ENCODE results near the gene SRGAP3.

Gene SRGAP3

DNA sequence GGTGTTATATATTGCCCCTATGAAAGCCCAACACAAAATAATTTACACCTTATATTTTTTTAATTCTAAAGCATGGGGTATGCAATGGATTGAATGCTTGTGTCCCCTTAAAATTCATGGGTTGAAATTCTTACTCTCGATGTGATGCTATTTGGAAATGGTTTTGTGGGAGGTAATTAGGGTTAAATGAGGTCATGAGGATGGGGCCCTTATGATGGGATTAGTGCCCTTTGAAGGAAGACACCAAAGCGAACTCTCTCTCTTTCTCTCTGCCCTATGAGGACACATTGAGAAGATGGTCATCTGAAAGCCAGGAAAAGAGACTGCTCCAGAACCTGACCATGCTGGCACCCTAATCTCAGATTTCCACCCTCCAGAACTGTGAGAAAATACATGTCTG is 7.6 kb upstream of the SRGAP3 start:
- TF ChIP-seq POU6F1 (CRISPR knock-in tag; IDR thresholded peaks at IDR 0.05; ENCODE audit: borderline replicate concordance, low read depth) (no peak), OSR1 (CRISPR knock-in tag; IDR thresholded peaks at IDR 0.05) (no peak), ZNF70 (CRISPR knock-in tag; IDR thresholded peaks at IDR 0.05) (no peak), ZFP30 (CRISPR knock-in tag; IDR thresholded peaks at IDR 0.05) (no peak), SNAI2 (CRISPR knock-in tag; IDR thresholded peaks at IDR 0.05) (no peak), ZFP3 (CRISPR knock-in tag; IDR thresholded peaks at IDR 0.05) (no peak), TCF4 (CRISPR knock-in tag; IDR thresholded peaks at IDR 0.05; ENCODE audit: borderline replicate concordance) (no peak), TSHZ2 (CRISPR knock-in tag; IDR thresholded peaks at IDR 0.05) (no peak), ZNF565 (CRISPR knock-in tag; conservative IDR thresholded peaks at IDR 0.05; ENCODE audit: low read depth) (no peak), PPARA (CRISPR knock-in tag; IDR thresholded peaks at IDR 0.05; ENCODE audit: borderline replicate concordance) (no peak), RARB (CRISPR knock-in tag; IDR thresholded peaks at IDR 0.05) (no peak), BACH2 (CRISPR knock-in tag; IDR thresholded peaks at IDR 0.05; ENCODE audit: borderline replicate concordance) (no peak), TOX (CRISPR knock-in tag; IDR thresholded peaks at IDR 0.05; ENCODE audit: borderline replicate concordance) (no peak), CSRNP3 (CRISPR knock-in tag; IDR thresholded peaks at IDR 0.05) (no peak), ESRRG (CRISPR knock-in tag; IDR thresholded peaks at IDR 0.05) (no peak), ARNTL (CRISPR knock-in tag; IDR thresholded peaks at IDR 0.05; ENCODE audit: borderline replicate concordance, low read depth) (no peak), GLIS3 (CRISPR knock-in tag; IDR thresholded peaks at IDR 0.05) (no peak)
- TF ChIP-seq, protein P1, sequence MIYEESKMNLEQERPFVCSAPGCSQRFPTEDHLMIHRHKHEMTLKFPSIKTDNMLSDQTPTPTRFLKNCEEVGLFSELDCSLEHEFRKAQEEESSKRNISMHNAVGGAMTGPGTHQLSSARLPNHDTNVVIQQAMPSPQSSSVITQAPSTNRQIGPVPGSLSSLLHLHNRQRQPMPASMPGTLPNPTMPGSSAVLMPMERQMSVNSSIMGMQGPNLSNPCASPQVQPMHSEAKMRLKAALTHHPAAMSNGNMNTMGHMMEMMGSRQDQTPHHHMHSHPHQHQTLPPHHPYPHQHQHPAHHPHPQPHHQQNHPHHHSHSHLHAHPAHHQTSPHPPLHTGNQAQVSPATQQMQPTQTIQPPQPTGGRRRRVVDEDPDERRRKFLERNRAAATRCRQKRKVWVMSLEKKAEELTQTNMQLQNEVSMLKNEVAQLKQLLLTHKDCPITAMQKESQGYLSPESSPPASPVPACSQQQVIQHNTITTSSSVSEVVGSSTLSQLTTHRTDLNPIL (CRISPR knock-in tag; IDR thresholded peaks at IDR 0.05; ENCODE audit: low read depth) = no peak
- no peak for ATAC-seq

GRCh38 chr3:9255976-9256375 is 6.5 kb upstream of the SRGAP3 start:
- no peak for TF ChIP-seq TCF4 (CRISPR knock-in tag; IDR thresholded peaks at IDR 0.05; ENCODE audit: borderline replicate concordance)
- no peak for TF ChIP-seq ZFP30 (CRISPR knock-in tag; IDR thresholded peaks at IDR 0.05)
- no peak for TF ChIP-seq ZNF70 (CRISPR knock-in tag; IDR thresholded peaks at IDR 0.05)
- no peak for TF ChIP-seq CSRNP3 (CRISPR knock-in tag; IDR thresholded peaks at IDR 0.05)
- no peak for TF ChIP-seq GLIS3 (CRISPR knock-in tag; IDR thresholded peaks at IDR 0.05)
- no peak for TF ChIP-seq ZNF8 (CRISPR knock-in tag; IDR thresholded peaks at IDR 0.05)
- no peak for TF ChIP-seq ZNF565 (CRISPR knock-in tag; conservative IDR thresholded peaks at IDR 0.05; ENCODE audit: low read depth)
- TF ChIP-seq PPARA (CRISPR knock-in tag; IDR thresholded peaks at IDR 0.05; ENCODE audit: borderline replicate concordance) = no peak
- TF ChIP-seq, protein P1 (CRISPR knock-in tag; IDR thresholded peaks at IDR 0.05; ENCODE audit: low read depth) = no peak
- no peak for TF ChIP-seq TOX (CRISPR knock-in tag; IDR thresholded peaks at IDR 0.05; ENCODE audit: borderline replicate concordance)
- ATAC-seq = no peak

DNA sequence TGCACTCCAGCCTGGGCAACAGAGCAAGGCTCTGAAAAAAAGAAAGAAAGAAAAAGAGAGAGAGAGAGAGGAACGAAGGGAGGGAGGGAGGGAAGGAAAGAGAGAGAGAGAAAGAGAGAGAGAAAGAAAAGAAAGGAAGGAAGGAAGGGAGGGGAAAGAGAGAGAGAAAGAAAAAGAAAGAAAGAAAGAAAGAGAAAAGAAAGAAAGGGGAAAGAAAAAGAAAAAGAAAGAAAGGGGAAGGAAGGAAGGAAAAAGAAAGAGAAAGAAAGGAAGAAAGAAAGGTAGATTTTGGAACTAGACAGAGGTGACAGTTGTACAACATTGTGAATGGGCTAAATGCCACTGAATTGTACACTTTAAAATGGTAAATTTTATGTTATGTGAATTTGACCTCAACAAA is 5.3 kb upstream of the SRGAP3 start:
- TF ChIP-seq, protein P1 (CRISPR knock-in tag; IDR thresholded peaks at IDR 0.05; ENCODE audit: low read depth) = no peak
- ATAC-seq = no peak
